DOHH2 (cell line): ENCODE data around the gene COX19.

ENCODE experiments used
- H3F3A ChIP-seq: fragments of 200-600 bp; sonication (generic), shearing (Covaris generic); 2 replicates; pipeline ENCODE4 v1.6.0; 2016; ENCODE audit warnings: antibody characterized with exemption, mild to moderate bottlenecking; ENCODE audit not compliant: control insufficient read depth, insufficient read depth
- H3K27ac ChIP-seq: fragments of 200-600 bp; sonication (generic); 2 replicates; pipeline ENCODE4 v1.5.1; 2014; ENCODE audit warnings: low read depth, mild to moderate bottlenecking, low read length, moderate library complexity
- H3K27me3 ChIP-seq: fragments of 200-600 bp; sonication (generic); 2 replicates; pipeline ENCODE4 v1.6.1; 2014; ENCODE audit warnings: mild to moderate bottlenecking, low read length, mixed read lengths; ENCODE audit not compliant: control insufficient read depth
- H3K36me3 ChIP-seq: fragments of 200-600 bp; sonication (generic); 2 replicates; pipeline ENCODE4 v1.6.1; 2014; ENCODE audit warnings: mild to moderate bottlenecking, low read length, moderate library complexity, mixed read lengths; ENCODE audit not compliant: control insufficient read depth
- H3K4me1 ChIP-seq: fragments of 200-600 bp; sonication (generic); 2 replicates; pipeline ENCODE4 v1.6.1; 2014; ENCODE audit warnings: mild to moderate bottlenecking, low read length, mixed read lengths; ENCODE audit not compliant: control insufficient read depth
- H3K4me2 ChIP-seq: fragments of 200-600 bp; sonication (generic); 2 replicates; pipeline ENCODE4 v1.6.0; 2014; ENCODE audit warnings: mild to moderate bottlenecking, low read length, moderate library complexity
- H3K4me3 ChIP-seq: fragments of 200-600 bp; sonication (generic); 2 replicates; pipeline ENCODE4 v1.5.1; 2014; ENCODE audit warnings: mild to moderate bottlenecking, low read length, mixed read lengths
- H3K79me2 ChIP-seq: fragments of 200-600 bp; sonication (generic); 2 replicates; pipeline ENCODE4 v1.6.1; 2014; ENCODE audit warnings: mild to moderate bottlenecking, low read length, mixed read lengths; ENCODE audit not compliant: control insufficient read depth
- H3K9me2 ChIP-seq: fragments of 200-600 bp; sonication (generic); replicated peaks from 2 replicates; pipeline ENCODE4 v1.6.1; 2014; ENCODE audit warnings: mild to moderate bottlenecking, low read length, mixed read lengths; ENCODE audit not compliant: control insufficient read depth
- H3K9me3 ChIP-seq: fragments of 200-600 bp; sonication (generic); 2 replicates; pipeline ENCODE4 v1.6.1; 2014; ENCODE audit warnings: antibody characterized with exemption, low read length, mixed read lengths; ENCODE audit not compliant: control insufficient read depth, insufficient read depth
- H4K20me1 ChIP-seq: fragments of 200-600 bp; sonication (generic); 2 replicates; pipeline ENCODE4 v1.6.0; 2014; ENCODE audit warnings: low read depth, mild to moderate bottlenecking, antibody characterized with exemption, low read length, moderate library complexity; ENCODE audit not compliant: control insufficient read depth, insufficient read depth
- CTCF ChIP-seq: fragments of 200-600 bp; sonication (generic); IDR thresholded peaks from one replicate; pipeline ENCODE4 v1.5.1; 2014; ENCODE audit warnings: antibody characterized with exemption, mild to moderate bottlenecking, low read depth, low read length; ENCODE audit not compliant: poor library complexity, severe bottlenecking
- EZH2phosphoT487 ChIP-seq: fragments of 200-600 bp; sonication (generic); IDR thresholded peaks from 2 replicates; pipeline ENCODE4 v1.6.1; 2017; ENCODE audit warnings: borderline replicate concordance, mild to moderate bottlenecking, antibody characterized with exemption, low read length, moderate library complexity, mixed read lengths

COX19 gene

GRCh38 chr7:974820-975681 is at the start of gene COX19:
Gene COX19, minus strand, starts transcription at chr7:975549. Its CDS starts 40 bp downstream, at chr7:975509.
- Histone ChIP-seq H4K20me1 (peaks cover 20% of the 10 kb centered on the region; the same call in 1 of the 2 replicates), H3K27ac (peak within 1 kb of the TSS; percentile 72), H3F3A (peaks cover 14% of the 10 kb centered on the region), H3K9me3 (no peaks in the 10 kb centered on the region), H3K36me3 (peaks cover 41% of the 10 kb centered on the region), H3K9me2 (no peaks in the 10 kb centered on the region), H3K4me1 (peaks cover 85% of the 10 kb centered on the region), H3K4me3 (peak within 1 kb of the TSS; percentile 98), H3K4me2 (peak within 1 kb of the TSS; percentile 87), H3K79me2 (peaks cover 53% of the 10 kb centered on the region), H3K27me3 (no peaks in the 10 kb centered on the region)
- TF ChIP-seq EZH2phosphoT487 (no peak), CTCF (no peak)

GRCh38 chr7:1024331-1024841 is 49.0 kb upstream of the COX19 start:
- H3K27ac ChIP-seq, result peak overlapping the region; percentile 98

GRCh38 chr7:1022801-1023465 is 47.6 kb upstream of the COX19 start:
- Histone ChIP-seq H4K20me1 (peaks cover 34% of the 10 kb centered on the region), H3K79me2 (peaks cover 93% of the 10 kb centered on the region), H3K36me3 (peaks cover 90% of the 10 kb centered on the region), H3K4me1 (peaks cover 90% of the 10 kb centered on the region), H3K4me2 (peak overlapping the region; percentile 89), H3F3A (peaks cover 53% of the 10 kb centered on the region), H3K9me3 (no peaks in the 10 kb centered on the region; the same call in 1 of the 2 replicates), H3K27me3 (no peaks in the 10 kb centered on the region), H3K9me2 (no peaks in the 10 kb centered on the region), H3K27ac (peak overlapping the region; percentile 98), H3K4me3 (peak overlapping the region; percentile 91)
- TF ChIP-seq CTCF, result no peak
- no peak for TF ChIP-seq EZH2phosphoT487

More at GRCh38 chr7:1024331-1024841, 49.0 kb upstream of the COX19 start:
- Histone ChIP-seq H3K79me2 (peaks cover 93% of the 10 kb centered on the region), H3K9me3 (no peaks in the 10 kb centered on the region; the same call in 1 of the 2 replicates), H3K27me3 (no peaks in the 10 kb centered on the region), H3K4me1 (peaks cover 90% of the 10 kb centered on the region), H3K4me3 (peak overlapping the region; percentile 91), H3F3A (peaks cover 51% of the 10 kb centered on the region), H3K36me3 (peaks cover 77% of the 10 kb centered on the region), H3K9me2 (no peaks in the 10 kb centered on the region), H3K4me2 (peak overlapping the region; percentile 89), H4K20me1 (peaks cover 27% of the 10 kb centered on the region)
- TF ChIP-seq EZH2phosphoT487, result no peak
- TF ChIP-seq CTCF, result no peak
